Ascending aorta (tissue), 2 donors: ENCODE data around the gene TGFB1. TPM values are rescaled to one million over a fixed set of nuclear protein-coding genes. Genes with fewer than 3 reads are reported as not detected.
A peak's percentile ranks its signal among the peaks of the same experiment; 100 is the strongest.

Experiments
- DNase-seq, 2 donors: peaks; one replicate each; pipeline ENCODE4 v3.0.0-alpha.2; 2019; ENCODE audit warnings: low spot score in 2 of 2
- H3K27ac ChIP-seq, 2 donors: fragments of 200-600 bp; sonication (generic); one replicate each; pipeline ENCODE4 v1.5.1; 2016 to 2017; ENCODE audit warnings: mild to moderate bottlenecking in 1 of 2
- H3K27me3 ChIP-seq: fragments of 200-600 bp; sonication (generic); one replicate; pipeline ENCODE4 v1.5.1; 2017
- H3K36me3 ChIP-seq, 2 donors: fragments of 200-600 bp; sonication (generic); one replicate each; pipeline ENCODE4 v1.5.1; 2016
- H3K4me1 ChIP-seq, 2 donors: fragments of 200-600 bp; sonication (generic); one replicate each; pipeline ENCODE4 v1.5.1; 2016 to 2017; ENCODE audit warnings: mild to moderate bottlenecking in 1 of 2
- H3K4me3 ChIP-seq, 2 donors: fragments of 200-600 bp; sonication (generic); one replicate each; pipeline ENCODE4 v1.5.1; 2016 to 2017; ENCODE audit warnings: mild to moderate bottlenecking in 1 of 2
- H3K9me3 ChIP-seq, 2 donors: fragments of 200-600 bp; sonication (generic); one replicate each; pipeline ENCODE4 v1.5.1; 2016
- intact Hi-C: fragments of 100-400 bp; cut with DNase I; formaldehyde crosslinking; loops from one replicate; pipeline ENCODE4 v1.15.1; 2023
- total RNA-seq: library from RNA; depleted of rRNA; stranded (reverse); fragments of >200 nt; gene quantifications from one replicate; pipeline ENCODE4 v1.1.0, GENCODE V29; 2016
- TF ChIP-seq, protein P1 (sequence below), 3 experiments: fragments of 200-600 bp in 2 of 3; fragments of 450-650 bp in 1 of 3; sonication (generic) in 2 of 3; IDR thresholded peaks; one replicate each; pipeline ENCODE4 v1.5.1; 2016 to 2019; ENCODE audit warnings: antibody characterized with exemption in 3 of 3, mild to moderate bottlenecking in 1 of 3, moderate library complexity in 1 of 3

TGFB1 gene
- total RNA-seq, 1 donor from 2014 or later = 103 TPM

GRCh38 chr19:41307090-41307875, 46.4 kb downstream of the TGFB1 start:
- TF ChIP-seq, protein P1, sequence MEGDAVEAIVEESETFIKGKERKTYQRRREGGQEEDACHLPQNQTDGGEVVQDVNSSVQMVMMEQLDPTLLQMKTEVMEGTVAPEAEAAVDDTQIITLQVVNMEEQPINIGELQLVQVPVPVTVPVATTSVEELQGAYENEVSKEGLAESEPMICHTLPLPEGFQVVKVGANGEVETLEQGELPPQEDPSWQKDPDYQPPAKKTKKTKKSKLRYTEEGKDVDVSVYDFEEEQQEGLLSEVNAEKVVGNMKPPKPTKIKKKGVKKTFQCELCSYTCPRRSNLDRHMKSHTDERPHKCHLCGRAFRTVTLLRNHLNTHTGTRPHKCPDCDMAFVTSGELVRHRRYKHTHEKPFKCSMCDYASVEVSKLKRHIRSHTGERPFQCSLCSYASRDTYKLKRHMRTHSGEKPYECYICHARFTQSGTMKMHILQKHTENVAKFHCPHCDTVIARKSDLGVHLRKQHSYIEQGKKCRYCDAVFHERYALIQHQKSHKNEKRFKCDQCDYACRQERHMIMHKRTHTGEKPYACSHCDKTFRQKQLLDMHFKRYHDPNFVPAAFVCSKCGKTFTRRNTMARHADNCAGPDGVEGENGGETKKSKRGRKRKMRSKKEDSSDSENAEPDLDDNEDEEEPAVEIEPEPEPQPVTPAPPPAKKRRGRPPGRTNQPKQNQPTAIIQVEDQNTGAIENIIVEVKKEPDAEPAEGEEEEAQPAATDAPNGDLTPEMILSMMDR (IDR thresholded peaks at IDR 0.05) = no peak
- no peak for DNase-seq
- no peaks in the 10 kb centered on the region for H3K27me3 ChIP-seq
- H3K4me1 ChIP-seq = peaks cover 8 to 19% of the 10 kb centered on the region in 2 donors
- H3K27ac ChIP-seq = peak overlapping the region; percentile 76 to 93
- no peak overlapping the region for H3K4me3 ChIP-seq
- H3K36me3 ChIP-seq = peaks cover 45 to 47% of the 10 kb centered on the region in 2 donors
- no peaks in the 10 kb centered on the region for H3K9me3 ChIP-seq
- intact Hi-C loops = loop anchor here (5.0 to 10.0 kb wide), 2 partner anchors 332 to 770 kb away; partner anchors contain the start of gene ZNF574

DNA sequence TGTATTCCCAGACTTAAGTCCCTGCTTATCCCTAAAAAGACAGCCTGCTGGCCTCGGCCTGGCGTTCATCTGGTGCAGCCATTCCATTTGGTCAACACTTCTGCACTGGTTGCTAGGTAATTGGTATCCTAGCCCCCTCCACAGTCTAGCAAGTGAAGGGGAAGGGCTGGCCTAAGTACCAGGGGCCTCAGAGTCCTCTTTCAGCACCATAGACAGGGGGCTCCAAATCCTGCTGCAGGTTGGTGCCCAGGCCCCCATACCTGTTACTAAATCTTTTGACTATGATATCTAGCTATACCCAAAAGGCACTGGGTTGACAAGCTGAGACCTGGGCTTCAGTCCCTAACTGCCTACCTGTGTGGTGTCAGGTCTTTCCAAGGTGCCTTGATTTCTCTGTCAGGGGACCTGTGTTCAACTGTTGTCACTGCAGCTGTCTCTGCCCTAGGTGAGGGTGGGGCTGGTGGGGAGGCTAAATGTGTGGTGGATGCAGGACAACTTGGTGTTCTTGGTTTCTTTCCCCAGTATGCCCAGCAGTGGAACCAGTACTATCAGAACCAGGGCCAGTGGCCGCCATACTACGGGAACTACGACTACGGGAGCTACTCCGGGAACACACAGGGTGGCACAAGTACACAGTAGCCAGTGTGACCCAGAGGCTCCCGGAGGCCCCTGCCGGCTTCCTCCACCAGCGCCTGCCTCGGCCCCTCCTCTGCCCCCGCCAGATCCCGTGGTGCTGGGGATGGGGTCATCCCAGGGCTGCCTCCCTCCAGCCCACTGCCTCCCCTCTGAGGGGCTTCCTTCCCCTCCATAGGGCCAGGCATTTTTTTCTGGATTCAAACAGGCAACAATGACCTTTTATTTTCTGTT, 47.6 kb downstream of the TGFB1 start:
- TF ChIP-seq, protein P1 (IDR thresholded peaks at IDR 0.05) = no peak
- Histone ChIP-seq H3K36me3 (peaks cover 53 to 55% of the 10 kb centered on the region in 2 donors), H3K4me3 (no peak overlapping the region), H3K4me1 (peaks cover 3 to 14% of the 10 kb centered on the region in 2 donors), H3K27me3 (no peaks in the 10 kb centered on the region), H3K9me3 (no peaks in the 10 kb centered on the region), H3K27ac (peak overlapping the region in 1 of 2 donors; percentile 16)
- no peak for DNase-seq
- intact Hi-C loops = loop anchor here (5.0 to 10.0 kb wide), 2 partner anchors 331 to 771 kb away; partner anchors contain the start of gene ZNF574

GRCh38 chr19:41304706-41305483, 48.8 kb downstream of the TGFB1 start:
- TF ChIP-seq, protein P1 (IDR thresholded peaks at IDR 0.05) = no peak
- H3K27ac ChIP-seq = no peak overlapping the region
- H3K36me3 ChIP-seq = peaks cover 59 to 66% of the 10 kb centered on the region in 2 donors
- no peak overlapping the region for H3K4me3 ChIP-seq
- intact Hi-C loops = loop anchor here (5.0 to 10.0 kb wide), 2 partner anchors 330 to 772 kb away; partner anchors contain the start of gene ZNF574
- no peak for DNase-seq
- no peaks in the 10 kb centered on the region for H3K27me3 ChIP-seq
- H3K9me3 ChIP-seq = no peaks in the 10 kb centered on the region
- peaks cover 2 to 13% of the 10 kb centered on the region in 2 donors for H3K4me1 ChIP-seq

GRCh38 chr19:41303954-41304353, 49.8 kb downstream of the TGFB1 start:
- Histone ChIP-seq H3K4me3 (no peak overlapping the region), H3K36me3 (peaks cover 59 to 71% of the 10 kb centered on the region in 2 donors), H3K27me3 (no peaks in the 10 kb centered on the region), H3K27ac (no peak overlapping the region), H3K4me1 (peaks cover 8 to 17% of the 10 kb centered on the region in 2 donors), H3K9me3 (no peaks in the 10 kb centered on the region)
- DNase-seq = no peak
- TF ChIP-seq, protein P1 (IDR thresholded peaks at IDR 0.05) = no peak
- intact Hi-C loops = loop anchor here (10.0 kb wide), 1 partner anchor 329 kb away; no protein-coding TSS in a partner anchor
